Right lobe of liver (tissue), 6 donors: ENCODE measurements around the gene AKAP8L. TPM values are rescaled to one million over a fixed set of nuclear protein-coding genes. Genes with fewer than 3 reads are reported as not detected.

Experiments used
- ATAC-seq, 4 donors: fragments of 200-7000 bp; cut with Tn5 transposase; one replicate each; pipeline ENCODE4 v1.9.1; 2020; ENCODE audit warnings: mild to moderate bottlenecking in 4 of 4, moderate library complexity in 4 of 4
- DNase-seq, 3 donors: peaks; one replicate each; pipeline ENCODE4 v3.0.0-alpha.2; 2020
- H3K27ac ChIP-seq, 3 donors: fragments of 200-600 bp; one replicate each; pipeline ENCODE4 v1.8.0; 2022
- H3K27me3 ChIP-seq, 2 donors: fragments of 200-600 bp; one replicate each; pipeline ENCODE4 v1.8.0; 2022
- H3K36me3 ChIP-seq, 4 donors: fragments of 200-600 bp; sonication (generic) in 1 of 4; one replicate each; pipeline versions ENCODE4 v1.5.1 to v1.8.0; 2017 to 2022; ENCODE audit warnings: control low read depth in 1 of 4
- H3K4me1 ChIP-seq, 4 donors: fragments of 200-600 bp; sonication (generic) in 1 of 4; one replicate each; pipeline versions ENCODE4 v1.5.1 to v1.8.0; 2017 to 2022; ENCODE audit warnings: control low read depth in 1 of 4
- H3K4me3 ChIP-seq, 3 donors: fragments of 200-600 bp; one replicate each; pipeline ENCODE4 v1.8.0; 2022
- H3K9me3 ChIP-seq, 4 donors: fragments of 200-600 bp; sonication (generic) in 1 of 4; one replicate each; pipeline versions ENCODE4 v1.5.1 to v1.8.0; 2017 to 2022; ENCODE audit warnings: control low read depth in 1 of 4
- POLR2A ChIP-seq: fragments of 450-650 bp; IDR thresholded peaks from one replicate; pipeline ENCODE4 v1.6.1; 2017; ENCODE audit warnings: antibody characterized with exemption, mild to moderate bottlenecking
- WGBS: methylation state at CpG from one replicate; pipeline ENCODE4 v1.1.6; 2018; ENCODE audit warnings: low coverage, low lambda C conversion rate; ENCODE audit not compliant: insufficient coverage; ENCODE audit errors: missing lambda C conversion rate; 5-methylcytosine and 5-hydroxymethylcytosine counted together
- intact Hi-C, 2 donors: fragments of 100-400 bp; cut with DNase I; formaldehyde crosslinking; loops; one replicate each; pipeline versions ENCODE4 v1.11.2 to v1.14.1; 2022
- long read RNA-seq: library from polyadenylated mRNA; unstranded; transcript quantifications from one replicate; pipeline ENCODE4 v2.0.0, GENCODE V29; 2019
- total RNA-seq, 6 experiments: library from RNA; depleted of rRNA in 2 of 6; stranded (reverse); fragments of >200 nt in 2 of 6; fragmentation: NEBNext Ultra II Directional in 3 of 6; extraction: Animal tissue kit (Norgen Biotek cat#: 25700) in 3 of 6; gene quantifications; one replicate each; pipeline versions ENCODE4 v1.1.0 to v1.2.4, GENCODE V29; 2016 to 2023
- TF ChIP-seq, protein P1 (sequence below), 4 donors: fragments of 200-600 bp in 3 of 4; fragments of 450-650 bp in 1 of 4; IDR thresholded peaks; one replicate each; pipeline versions ENCODE4 v1.5.1 to v1.8.0; 2016 to 2022; ENCODE audit warnings: antibody characterized with exemption in 4 of 4, mild to moderate bottlenecking in 2 of 4
- donor health status: DM: no; HTN: yes; CAD: no.
- donor health status: DM: no; HTN: no; CAD: no.
- donor health status: DM: no; HTN: no; CAD: no.
- donor health status: DM: no; HTN: yes; CAD: no.
- donor health status: DM: no; HTN: yes; CAD: no.

The AKAP8L gene, protein sequence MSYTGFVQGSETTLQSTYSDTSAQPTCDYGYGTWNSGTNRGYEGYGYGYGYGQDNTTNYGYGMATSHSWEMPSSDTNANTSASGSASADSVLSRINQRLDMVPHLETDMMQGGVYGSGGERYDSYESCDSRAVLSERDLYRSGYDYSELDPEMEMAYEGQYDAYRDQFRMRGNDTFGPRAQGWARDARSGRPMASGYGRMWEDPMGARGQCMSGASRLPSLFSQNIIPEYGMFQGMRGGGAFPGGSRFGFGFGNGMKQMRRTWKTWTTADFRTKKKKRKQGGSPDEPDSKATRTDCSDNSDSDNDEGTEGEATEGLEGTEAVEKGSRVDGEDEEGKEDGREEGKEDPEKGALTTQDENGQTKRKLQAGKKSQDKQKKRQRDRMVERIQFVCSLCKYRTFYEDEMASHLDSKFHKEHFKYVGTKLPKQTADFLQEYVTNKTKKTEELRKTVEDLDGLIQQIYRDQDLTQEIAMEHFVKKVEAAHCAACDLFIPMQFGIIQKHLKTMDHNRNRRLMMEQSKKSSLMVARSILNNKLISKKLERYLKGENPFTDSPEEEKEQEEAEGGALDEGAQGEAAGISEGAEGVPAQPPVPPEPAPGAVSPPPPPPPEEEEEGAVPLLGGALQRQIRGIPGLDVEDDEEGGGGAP
- 10 to 100 TPM; 27.4 to 69.4 (median 49.6) TPM for total RNA-seq
- long read RNA-seq, result 0 reads

- Histone ChIP-seq H3K36me3 (peaks cover 0 to 13% (median 2%) of the 10 kb centered on the region in 4 donors), H3K4me3 (peak within 1 kb of the TSS; percentile 99 to 100 (median 100)), H3K9me3 (no peaks in the 10 kb centered on the region), H3K4me1 (peaks cover 0 to 51% (median 17%) of the 10 kb centered on the region in 4 donors), H3K27ac (peak within 1 kb of the TSS; percentile 67 to 80 (median 78)), H3K27me3 (no peaks in the 10 kb centered on the region)
- intact Hi-C loops, result no loop called here
- ATAC-seq (peak; percentile 90 to 95 (median 92)), DNase-seq (peak; percentile 98 to 99 (median 98))
- 0% methylated on average over 42 of the region's 61 CpGs for WGBS
- peak; percentile 92 for TF ChIP-seq POLR2A
- TF ChIP-seq, protein P1, sequence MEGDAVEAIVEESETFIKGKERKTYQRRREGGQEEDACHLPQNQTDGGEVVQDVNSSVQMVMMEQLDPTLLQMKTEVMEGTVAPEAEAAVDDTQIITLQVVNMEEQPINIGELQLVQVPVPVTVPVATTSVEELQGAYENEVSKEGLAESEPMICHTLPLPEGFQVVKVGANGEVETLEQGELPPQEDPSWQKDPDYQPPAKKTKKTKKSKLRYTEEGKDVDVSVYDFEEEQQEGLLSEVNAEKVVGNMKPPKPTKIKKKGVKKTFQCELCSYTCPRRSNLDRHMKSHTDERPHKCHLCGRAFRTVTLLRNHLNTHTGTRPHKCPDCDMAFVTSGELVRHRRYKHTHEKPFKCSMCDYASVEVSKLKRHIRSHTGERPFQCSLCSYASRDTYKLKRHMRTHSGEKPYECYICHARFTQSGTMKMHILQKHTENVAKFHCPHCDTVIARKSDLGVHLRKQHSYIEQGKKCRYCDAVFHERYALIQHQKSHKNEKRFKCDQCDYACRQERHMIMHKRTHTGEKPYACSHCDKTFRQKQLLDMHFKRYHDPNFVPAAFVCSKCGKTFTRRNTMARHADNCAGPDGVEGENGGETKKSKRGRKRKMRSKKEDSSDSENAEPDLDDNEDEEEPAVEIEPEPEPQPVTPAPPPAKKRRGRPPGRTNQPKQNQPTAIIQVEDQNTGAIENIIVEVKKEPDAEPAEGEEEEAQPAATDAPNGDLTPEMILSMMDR (IDR thresholded peaks at IDR 0.05), result peak; percentile 51 to 74 (median 54)
Measured at GRCh38 chr19:15418579-15419412, at the start of gene AKAP8L. Gene AKAP8L (minus strand): TSS chr19:15418988. CDS start chr19:15418923, 65 bp downstream.

GRCh38 chr19:15467734-15468214 is 49.0 kb upstream of the AKAP8L start:
- H3K27me3 ChIP-seq, result no peaks in the 10 kb centered on the region
- H3K27ac ChIP-seq, result no peak overlapping the region
- DNase-seq (no peak), ATAC-seq (no peak)
- H3K4me1 ChIP-seq, result peaks cover 0 to 29% (median 15%) of the 10 kb centered on the region in 4 donors
- H3K4me3 ChIP-seq, result no peak overlapping the region
- no peaks in the 10 kb centered on the region for H3K36me3 ChIP-seq
- WGBS, result 77% methylated on average over 4 of the region's 6 CpGs
- no peaks in the 10 kb centered on the region for H3K9me3 ChIP-seq
- no peak for TF ChIP-seq POLR2A
- TF ChIP-seq, protein P1 (IDR thresholded peaks at IDR 0.05), result no peak
- intact Hi-C loops, result no loop called here

GRCh38 chr19:15466851-15467733 is 48.3 kb upstream of the AKAP8L start:
- WGBS, result 27% methylated on average over 8 of the region's 8 CpGs

More at GRCh38 chr19:15466851-15467733, 48.3 kb upstream of the AKAP8L start:
- DNase-seq (no peak), ATAC-seq (peak in 2 of 4 donors; percentile 4 to 53)
- Histone ChIP-seq H3K27ac (no peak overlapping the region), H3K36me3 (no peaks in the 10 kb centered on the region), H3K9me3 (no peaks in the 10 kb centered on the region), H3K27me3 (no peaks in the 10 kb centered on the region), H3K4me3 (no peak overlapping the region), H3K4me1 (peaks cover 0 to 29% (median 15%) of the 10 kb centered on the region in 4 donors)
- intact Hi-C loops, result no loop called here
- TF ChIP-seq, protein P1 (IDR thresholded peaks at IDR 0.05), result no peak
- TF ChIP-seq POLR2A, result no peak
